RWPE2 (cell line): ENCODE data around the gene AGPAT2.
A peak's percentile ranks its signal among the peaks of the same experiment; 100 is the strongest.

ENCODE experiments used
- ATAC-seq: fragments of 200-7000 bp; cut with Tn5 transposase; 3 replicates; pipeline ENCODE4 v1.9.1; 2021; ENCODE audit warnings: low read depth
- DNase-seq: peaks from one replicate; pipeline ENCODE4 v3.0.0-alpha.2; 2020; ENCODE audit warnings: low spot score
- H3K27ac ChIP-seq: fragments of 450-650 bp; 2 replicates; pipeline ENCODE4 v1.5.1; 2017; ENCODE audit warnings: mild to moderate bottlenecking; ENCODE audit not compliant: poor library complexity, severe bottlenecking
- H3K27me3 ChIP-seq: fragments of 250-450 bp; sonication (Bioruptor Pico); 2 replicates; pipeline ENCODE4 v1.5.1; 2021; ENCODE audit warnings: mild to moderate bottlenecking, moderate library complexity; ENCODE audit not compliant: insufficient read depth, poor library complexity, severe bottlenecking
- H3K36me3 ChIP-seq: fragments of 250-450 bp; sonication (Bioruptor Pico); 2 replicates; pipeline ENCODE4 v1.5.1; 2020; ENCODE audit warnings: low read depth, mild to moderate bottlenecking, moderate library complexity
- H3K4me1 ChIP-seq: fragments of 250-450 bp; sonication (Bioruptor Pico); 2 replicates; pipeline ENCODE4 v1.5.1; 2021; ENCODE audit warnings: mild to moderate bottlenecking, moderate library complexity; ENCODE audit not compliant: insufficient read depth, poor library complexity, severe bottlenecking
- H3K4me3 ChIP-seq: fragments of 250-450 bp; sonication (Bioruptor Pico); 2 replicates; pipeline ENCODE4 v1.5.1; 2021; ENCODE audit warnings: mild to moderate bottlenecking, moderate library complexity; ENCODE audit not compliant: severe bottlenecking
- H3K9me3 ChIP-seq: fragments of 250-450 bp; sonication (Bioruptor Pico); 2 replicates; pipeline ENCODE4 v1.5.1; 2021; ENCODE audit warnings: mild to moderate bottlenecking, moderate library complexity; ENCODE audit not compliant: severe bottlenecking
- CTCF ChIP-seq: fragments of 450-650 bp; IDR thresholded peaks from one replicate; pipeline ENCODE4 v1.5.1; 2017; ENCODE audit warnings: mild to moderate bottlenecking, moderate library complexity; ENCODE audit not compliant: poor library complexity, severe bottlenecking

Gene AGPAT2

GRCh38 chr9:136668983-136669790, 18.1 kb downstream of the AGPAT2 start:
- ATAC-seq: 0 out of 3 replicates have a peak, but pooled peaks have one; percentile 6
- Histone ChIP-seq H3K27ac (no peak overlapping the region), H3K4me3 (no peak overlapping the region), H3K36me3 (no peaks in the 10 kb centered on the region; the same call in 1 of the 2 replicates), H3K9me3 (no peaks in the 10 kb centered on the region), H3K27me3 (no peaks in the 10 kb centered on the region), H3K4me1 (no peaks in the 10 kb centered on the region)
- TF ChIP-seq CTCF: no peak
- no peak for DNase-seq

- Histone ChIP-seq H3K36me3 (no peaks in the 10 kb centered on the region), H3K4me1 (no peaks in the 10 kb centered on the region), H3K27me3 (no peaks in the 10 kb centered on the region), H3K27ac (no peak overlapping the region), H3K9me3 (no peaks in the 10 kb centered on the region), H3K4me3 (no peak overlapping the region)
- ATAC-seq (no peak), DNase-seq (no peak)
- no peak for TF ChIP-seq CTCF
Observed at GRCh38 chr9:136667940-136668760, 19.1 kb downstream of the AGPAT2 start.

- Histone ChIP-seq H3K27me3 (no peaks in the 10 kb centered on the region), H3K4me1 (no peaks in the 10 kb centered on the region), H3K27ac (no peak overlapping the region), H3K36me3 (no peaks in the 10 kb centered on the region), H3K9me3 (no peaks in the 10 kb centered on the region), H3K4me3 (no peak overlapping the region)
- DNase-seq: no peak
- TF ChIP-seq CTCF: no peak
- no peak for ATAC-seq
Observed at GRCh38 chr9:136667214-136667939, 19.9 kb downstream of the AGPAT2 start.

GRCh38 chr9:136666372-136667213, 20.7 kb downstream of the AGPAT2 start:
- H3K4me3 ChIP-seq: peak overlapping the region; percentile 57
- no peaks in the 10 kb centered on the region for H3K27me3 ChIP-seq
- H3K36me3 ChIP-seq: no peaks in the 10 kb centered on the region
- ATAC-seq: no peak
- H3K27ac ChIP-seq: no peak overlapping the region
- H3K9me3 ChIP-seq: no peaks in the 10 kb centered on the region
- TF ChIP-seq CTCF: no peak
- DNase-seq: no peak
- H3K4me1 ChIP-seq: no peaks in the 10 kb centered on the region
